Measurements from ENCODE around the gene KDM3B. TPM values are rescaled to one million over a fixed set of nuclear protein-coding genes. Genes with fewer than 3 reads are reported as not detected.
"Not testable (repeated sequence)": the region's sequence is repeated elsewhere in the genome, so short reads cannot be mapped to it uniquely, and the experiment has no call there.

Gene KDM3B
- total RNA-seq, 2 donors from 2014 or later = 62.3 to 77.5 TPM

- no peak for DNase-seq
- no peaks in the 10 kb centered on the region for H3K27me3 ChIP-seq
- no peaks in the 10 kb centered on the region for H3K4me1 ChIP-seq
- no peak overlapping the region for H3K27ac ChIP-seq
- TF ChIP-seq CTCF (IDR thresholded peaks at IDR 0.05) = no peak
- H3K36me3 ChIP-seq = peaks cover 16% of the 10 kb centered on the region
- H3K4me3 ChIP-seq = no peak overlapping the region
- no peaks in the 10 kb centered on the region for H3K9me3 ChIP-seq
- intact Hi-C loops (cut with DNase I) = no loop called here
- no peak overlapping the region for H3K9ac ChIP-seq (ENCODE audit: low read depth in 2 of 2, low read length in 2 of 2)
Observed at GRCh38 chr5:138382347-138382746, 29.9 kb downstream of the KDM3B start.

GRCh38 chr5:138385660-138386059 is 33.2 kb downstream of the KDM3B start:
- H3K4me3 ChIP-seq = no peak overlapping the region
- TF ChIP-seq CTCF (IDR thresholded peaks at IDR 0.05) = no peak
- no peaks in the 10 kb centered on the region for H3K27me3 ChIP-seq
- no peak overlapping the region for H3K9ac ChIP-seq (ENCODE audit: low read depth in 2 of 2, low read length in 2 of 2)
- H3K36me3 ChIP-seq = peaks cover 16% of the 10 kb centered on the region
- H3K27ac ChIP-seq = no peak overlapping the region
- no peaks in the 10 kb centered on the region for H3K9me3 ChIP-seq
- no peak for DNase-seq
- intact Hi-C loops (cut with DNase I) = no loop called here
- no peaks in the 10 kb centered on the region for H3K4me1 ChIP-seq

GRCh38 chr5:138386290-138386689 is 33.8 kb downstream of the KDM3B start:
- Histone ChIP-seq H3K4me3 (no peak overlapping the region), H3K27ac (no peak overlapping the region), H3K9ac (ENCODE audit: low read depth in 2 of 2, low read length in 2 of 2) (no peak overlapping the region), H3K4me1 (no peaks in the 10 kb centered on the region), H3K9me3 (no peaks in the 10 kb centered on the region), H3K36me3 (peaks cover 19% of the 10 kb centered on the region), H3K27me3 (no peaks in the 10 kb centered on the region)
- TF ChIP-seq CTCF (IDR thresholded peaks at IDR 0.05) = no peak
- no peak for DNase-seq
- intact Hi-C loops (cut with DNase I) = no loop called here

- TF ChIP-seq CTCF (IDR thresholded peaks at IDR 0.05) = no peak
- Histone ChIP-seq H3K9ac (ENCODE audit: low read depth in 2 of 2, low read length in 2 of 2) (no peak overlapping the region), H3K27me3 (no peaks in the 10 kb centered on the region), H3K9me3 (no peaks in the 10 kb centered on the region), H3K27ac (no peak overlapping the region), H3K36me3 (peaks cover 38% of the 10 kb centered on the region), H3K4me3 (no peak overlapping the region), H3K4me1 (no peaks in the 10 kb centered on the region)
- no peak for DNase-seq
- intact Hi-C loops (cut with DNase I) = no loop called here
Observed at GRCh38 chr5:138389332-138389731, 36.8 kb downstream of the KDM3B start.

- H3K27me3 ChIP-seq; H3K9me3 ChIP-seq; H3K27ac ChIP-seq; H3K9ac ChIP-seq (ENCODE audit: low read depth in 2 of 2, low read length in 2 of 2); DNase-seq; H3K4me1 ChIP-seq; intact Hi-C loops (cut with DNase I); H3K4me3 ChIP-seq: not testable (repeated sequence)
- H3K36me3 ChIP-seq = peaks cover 38% of the 10 kb centered on the region
Observed at GRCh38 chr5:138389911-138390310, 37.4 kb downstream of the KDM3B start.

GRCh38 chr5:138391859-138392386 is 39.4 kb downstream of the KDM3B start:
- Histone ChIP-seq H3K9me3 (no peaks in the 10 kb centered on the region), H3K27ac (no peak overlapping the region), H3K4me3 (no peak overlapping the region), H3K27me3 (no peaks in the 10 kb centered on the region), H3K4me1 (no peaks in the 10 kb centered on the region), H3K9ac (ENCODE audit: low read depth in 2 of 2, low read length in 2 of 2) (no peak overlapping the region), H3K36me3 (peaks cover 22% of the 10 kb centered on the region)
- DNase-seq = no peak
- TF ChIP-seq CTCF (IDR thresholded peaks at IDR 0.05) = no peak
- intact Hi-C loops (cut with DNase I) = no loop called here

All from colonic mucosa (tissue), 4 donors.